ENCODE data around the gene PARP1. TPM values are rescaled to one million over a fixed set of nuclear protein-coding genes. Genes with fewer than 3 reads are reported as not detected.

PARP1 gene
- total RNA-seq, 1 donor from 2014 or later = 87.1 TPM

DNA sequence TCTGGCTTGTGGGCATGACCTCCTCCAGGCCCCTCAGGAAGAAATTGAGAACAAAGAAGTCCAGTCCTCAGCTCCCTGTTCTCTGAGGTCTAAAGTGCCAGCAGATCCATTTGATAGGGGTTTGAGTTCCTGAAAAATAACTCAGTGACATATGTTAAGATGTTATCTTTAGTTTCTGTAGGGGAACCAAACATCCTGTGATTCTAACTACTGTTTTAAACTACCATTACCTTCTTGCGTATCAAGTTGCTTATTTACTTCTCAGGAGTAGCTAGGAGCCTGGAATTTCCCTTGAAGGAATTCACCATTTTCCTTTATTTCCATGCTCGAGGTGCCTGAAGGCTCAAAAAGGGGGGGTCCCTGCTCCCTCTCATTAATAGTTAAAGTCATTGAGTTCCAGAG lies 80.1 kb downstream of the PARP1 start:
- intact Hi-C loops (cut with DNase I) = no loop called here
- DNase-seq (ENCODE audit: low spot score) = no peak

DNA sequence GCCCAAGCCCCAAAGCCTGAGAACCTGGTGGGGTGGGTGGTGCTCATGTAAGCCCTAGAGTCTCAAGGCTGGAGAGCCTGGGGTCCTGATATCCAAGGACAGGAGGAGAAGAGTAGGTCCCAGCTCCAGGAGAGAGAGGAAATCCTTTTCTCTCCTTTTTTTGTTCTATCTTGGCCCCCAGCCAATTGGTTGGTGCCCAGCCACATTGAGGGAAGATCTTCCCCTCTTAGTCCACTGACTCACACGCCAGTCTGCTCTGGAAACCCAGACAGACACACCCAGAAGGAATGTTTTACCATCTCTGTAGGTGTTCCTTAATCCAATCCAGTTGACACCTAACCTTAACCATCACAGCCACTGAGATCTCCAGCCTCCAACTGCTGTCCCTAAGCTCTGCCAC lies 82.7 kb downstream of the PARP1 start:
- intact Hi-C loops (cut with DNase I) = no loop called here
- no peak for DNase-seq (ENCODE audit: low spot score)

DNA sequence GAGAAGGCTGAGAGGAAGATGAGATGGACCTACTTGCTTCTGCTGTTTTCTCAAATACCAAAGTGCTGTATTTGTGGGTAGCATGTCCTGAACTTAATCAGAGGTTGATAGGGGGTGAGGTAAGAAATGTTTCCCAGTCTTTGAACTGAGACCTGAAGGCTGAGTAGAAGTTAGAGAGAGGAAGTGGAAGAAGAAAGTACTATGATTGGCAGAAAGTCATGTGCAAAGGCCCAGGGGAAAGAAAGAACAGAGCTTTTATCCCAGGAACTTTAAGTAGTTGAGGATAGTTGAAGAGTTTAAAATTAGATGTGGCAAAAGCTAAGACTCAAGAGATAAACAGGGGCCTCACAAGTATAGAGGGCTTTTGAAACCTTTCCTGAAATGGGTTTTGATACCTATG lies 83.4 kb downstream of the PARP1 start:
- DNase-seq (ENCODE audit: low spot score) = no peak
- intact Hi-C loops (cut with DNase I) = no loop called here

DNA sequence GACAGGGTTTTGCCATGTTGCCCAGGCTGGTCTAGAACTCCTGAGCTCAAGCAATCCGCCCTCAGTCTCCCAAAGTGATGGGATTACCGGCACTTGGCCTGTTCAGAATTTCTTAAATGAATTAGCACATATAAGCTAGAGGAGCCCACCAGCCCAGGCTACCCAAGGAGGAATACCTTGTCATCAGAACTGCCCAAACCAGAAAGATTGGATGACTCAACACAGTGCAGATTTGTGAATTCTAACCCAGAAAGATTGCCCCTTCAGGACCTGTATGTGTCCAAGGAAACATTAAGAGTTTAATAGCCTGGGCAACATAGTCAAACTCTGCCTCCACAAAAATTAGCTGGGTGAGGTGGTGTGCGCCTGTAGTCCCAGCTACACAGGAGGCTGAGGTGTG lies 84.9 kb downstream of the PARP1 start:
- intact Hi-C loops (cut with DNase I) = no loop called here
- DNase-seq (ENCODE audit: low spot score) = no peak

DNA sequence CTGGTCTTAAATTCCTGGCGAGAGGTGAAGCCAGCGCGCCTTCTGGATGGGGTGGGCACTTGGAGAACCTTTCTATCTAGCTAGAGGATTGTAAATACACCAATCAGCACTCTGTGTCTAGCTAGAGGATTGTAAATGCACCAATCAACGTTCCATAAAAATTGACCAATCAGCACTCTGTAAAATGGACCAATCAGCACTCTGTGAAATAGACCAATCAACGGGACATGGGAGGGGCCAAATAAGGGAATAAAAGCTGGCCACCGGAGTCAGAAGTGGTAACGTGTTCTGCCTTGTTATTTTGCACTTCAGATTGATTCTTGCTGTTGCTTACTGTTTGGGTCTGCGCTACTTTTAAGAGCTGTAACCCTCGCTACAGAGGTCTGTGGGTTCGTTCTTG lies 87.0 kb downstream of the PARP1 start:
- intact Hi-C loops (cut with DNase I) = no loop called here
- no peak for DNase-seq (ENCODE audit: low spot score)

DNA sequence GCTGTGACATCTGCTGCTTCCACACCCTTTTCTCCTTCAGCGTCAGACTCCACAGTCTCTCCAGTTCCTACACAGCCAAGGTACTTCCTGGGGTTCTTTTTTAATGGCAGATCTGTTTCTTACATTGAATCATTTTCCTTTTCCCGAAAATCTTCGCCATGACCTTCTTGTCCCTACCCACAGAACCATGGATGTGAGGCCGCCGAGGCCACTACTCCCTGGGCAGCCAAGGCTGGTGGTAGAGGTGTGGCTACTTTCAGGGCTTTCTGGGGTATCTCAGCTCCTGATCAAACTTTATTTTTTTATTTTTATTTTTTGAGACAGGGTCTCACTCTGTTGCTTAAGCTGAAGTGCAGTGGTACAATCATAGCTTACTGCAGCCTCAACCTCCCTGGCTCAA lies 89.4 kb downstream of the PARP1 start:
- no peak for DNase-seq (ENCODE audit: low spot score)
- intact Hi-C loops (cut with DNase I) = no loop called here

DNA sequence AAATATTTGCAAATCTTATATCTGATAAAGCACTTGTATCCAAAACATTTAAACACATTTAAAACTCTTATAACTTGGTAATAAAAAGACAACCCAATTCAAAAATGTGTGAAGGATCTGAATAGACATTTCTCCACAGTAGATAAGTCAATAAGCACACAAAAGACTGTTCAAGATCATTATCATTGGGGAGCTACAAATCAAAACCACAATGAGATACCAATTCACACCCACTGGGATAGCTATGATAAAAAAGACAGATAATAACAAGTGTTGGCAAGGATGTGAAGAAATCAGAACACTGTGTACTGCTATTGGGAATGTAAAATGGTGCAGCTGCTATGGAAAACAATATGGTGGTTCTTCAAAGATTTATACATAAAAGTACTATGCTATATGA lies 93.8 kb downstream of the PARP1 start:
- intact Hi-C loops (cut with DNase I) = no loop called here
- DNase-seq (ENCODE audit: low spot score) = no peak

DNA sequence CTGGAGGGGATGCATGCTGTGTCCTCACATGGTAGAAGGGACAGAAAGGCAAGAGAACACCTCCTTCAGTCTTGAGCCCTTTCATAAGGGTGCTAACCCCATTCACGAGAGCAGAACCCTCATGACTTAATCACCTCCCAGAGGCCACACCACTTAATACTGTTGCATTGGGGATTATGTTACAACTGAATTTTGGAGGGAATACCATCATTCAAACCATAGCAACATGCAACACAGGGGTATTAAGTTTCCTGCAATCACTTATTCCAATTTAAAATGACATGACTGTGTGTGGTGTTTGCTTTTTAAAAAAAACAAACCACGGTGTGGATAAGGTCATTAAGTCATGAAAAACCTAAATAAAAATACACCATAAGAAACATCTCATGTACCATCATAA lies 95.8 kb downstream of the PARP1 start:
- intact Hi-C loops (cut with DNase I) = no loop called here
- DNase-seq (ENCODE audit: low spot score) = no peak

DNA sequence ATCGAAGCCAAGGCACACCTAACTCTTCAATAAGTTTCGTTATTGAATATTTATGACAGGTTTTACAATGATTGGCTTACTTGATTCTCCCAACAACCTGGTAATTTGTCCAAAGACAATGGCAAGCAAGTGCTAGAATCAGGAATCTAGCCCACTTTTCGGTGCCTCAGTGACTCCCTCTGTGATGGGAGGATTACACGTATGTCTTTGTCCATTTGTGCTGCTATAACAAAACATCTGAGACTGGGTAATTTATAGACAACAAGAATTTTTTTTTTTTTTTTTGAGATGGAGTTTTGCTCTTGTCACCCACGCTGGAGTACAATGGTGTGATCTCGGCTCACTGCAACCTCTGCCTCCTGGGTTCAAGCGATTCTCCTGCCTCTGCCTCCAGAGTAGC lies 96.5 kb downstream of the PARP1 start:
- intact Hi-C loops (cut with DNase I) = no loop called here
- DNase-seq (ENCODE audit: low spot score) = no peak

Other genes with a start within 250 kb of the PARP1 start
- 42.3 TPM for gene ACBD3, start 221.4 kb downstream of the PARP1 start, total RNA-seq
- 0.27 TPM for gene MIXL1, start 184.4 kb downstream of the PARP1 start, total RNA-seq
- 13.1 TPM for gene LIN9, start 98.9 kb downstream of the PARP1 start, total RNA-seq
- gene STUM, start 140.7 kb upstream of the PARP1 start, total RNA-seq = 0.78 TPM